ENCODE results near the gene TNNT1. TPM values are rescaled to one million over a fixed set of nuclear protein-coding genes. Genes with fewer than 3 reads are reported as not detected.

The TNNT1 gene
- polyA plus RNA-seq, 1 of the 3 experiments (the other 2 are of a cell fraction): 39.5 TPM

- TF ChIP-seq, protein P1, sequence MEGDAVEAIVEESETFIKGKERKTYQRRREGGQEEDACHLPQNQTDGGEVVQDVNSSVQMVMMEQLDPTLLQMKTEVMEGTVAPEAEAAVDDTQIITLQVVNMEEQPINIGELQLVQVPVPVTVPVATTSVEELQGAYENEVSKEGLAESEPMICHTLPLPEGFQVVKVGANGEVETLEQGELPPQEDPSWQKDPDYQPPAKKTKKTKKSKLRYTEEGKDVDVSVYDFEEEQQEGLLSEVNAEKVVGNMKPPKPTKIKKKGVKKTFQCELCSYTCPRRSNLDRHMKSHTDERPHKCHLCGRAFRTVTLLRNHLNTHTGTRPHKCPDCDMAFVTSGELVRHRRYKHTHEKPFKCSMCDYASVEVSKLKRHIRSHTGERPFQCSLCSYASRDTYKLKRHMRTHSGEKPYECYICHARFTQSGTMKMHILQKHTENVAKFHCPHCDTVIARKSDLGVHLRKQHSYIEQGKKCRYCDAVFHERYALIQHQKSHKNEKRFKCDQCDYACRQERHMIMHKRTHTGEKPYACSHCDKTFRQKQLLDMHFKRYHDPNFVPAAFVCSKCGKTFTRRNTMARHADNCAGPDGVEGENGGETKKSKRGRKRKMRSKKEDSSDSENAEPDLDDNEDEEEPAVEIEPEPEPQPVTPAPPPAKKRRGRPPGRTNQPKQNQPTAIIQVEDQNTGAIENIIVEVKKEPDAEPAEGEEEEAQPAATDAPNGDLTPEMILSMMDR (IDR thresholded peaks at IDR 0.05): peak; percentile 81
- TF ChIP-seq USF2 (IDR thresholded peaks at IDR 0.05; ENCODE audit: borderline replicate concordance, low read depth, low read length): no peak
- TF ChIP-seq NFIC (IDR thresholded peaks at IDR 0.05; ENCODE audit: borderline replicate concordance): no peak
- TF ChIP-seq MAX (IDR thresholded peaks at IDR 0.05; ENCODE audit: low read depth): no peak; the same call in 1 of the 2 replicates
- TF ChIP-seq SMC3 (IDR thresholded peaks at IDR 0.05; ENCODE audit: low read depth, low read length): no peak; the same call in 1 of the 2 replicates
- TF ChIP-seq ELF1 (IDR thresholded peaks at IDR 0.05): peak; percentile 25; the same call in 1 of the 2 replicates
- peak; percentile 46 for TF ChIP-seq CHD2 (IDR thresholded peaks at IDR 0.05; ENCODE audit: low read length, partially characterized antibody)
- no peak for TF ChIP-seq FOSL2 (IDR thresholded peaks at IDR 0.05; ENCODE audit: borderline replicate concordance, low read depth)
- 0 out of 2 replicates have a peak, but pooled peaks have one; percentile 7 for TF ChIP-seq RAD21 (IDR thresholded peaks at IDR 0.05; ENCODE audit: low read length)
- no peak for TF ChIP-seq MXI1 (IDR thresholded peaks at IDR 0.05; ENCODE audit: low read depth, low read length)
- TF ChIP-seq FOXJ3 (CRISPR knock-in tag; IDR thresholded peaks at IDR 0.05): no peak
- no peak for TF ChIP-seq RFX5 (IDR thresholded peaks at IDR 0.05; ENCODE audit: low read length)
- TF ChIP-seq FOXM1 (IDR thresholded peaks at IDR 0.05; ENCODE audit: low read depth): peak; percentile 72
- TF ChIP-seq EZH2phosphoT487 (IDR thresholded peaks at IDR 0.05; ENCODE audit: borderline replicate concordance, low read depth): no peak
- TF ChIP-seq TCF12 (IDR thresholded peaks at IDR 0.05): no peak
These were observed 17.0 kb upstream of the TNNT1 start (continued) for GRCh38 chr19:55165952-55166529.

- H2AFZ ChIP-seq (ENCODE audit: low read depth): no peak overlapping the region
- 22% methylated on average over 31 of the region's 61 CpGs for WGBS (ENCODE audit: low lambda C conversion rate)
- H3K79me2 ChIP-seq (ENCODE audit: insufficient read depth): no peaks in the 10 kb centered on the region
- CTCF ChIA-PET: interaction anchor here (0.6 to 3.8 kb wide), 9 partner anchors 16 to 471 kb away, joined by 3 to 116 read pairs (median 4); partner anchors contain the start of gene PPP1R12C
- no peaks in the 10 kb centered on the region for H3K36me3 ChIP-seq (replicated peaks in 1 of 2; ENCODE audit: control insufficient read depth in 1 of 2, insufficient read depth in 2 of 2, low read length in 1 of 2)
- no peak overlapping the region for H3K4me2 ChIP-seq
- H3K9me2 ChIP-seq: no peaks in the 10 kb centered on the region
- DNase-seq: no peak
- peaks cover 0 to 4% of the 10 kb centered on the region in 2 experiments; a peak in 1 of 4 replicates for H3K4me1 ChIP-seq (ENCODE audit: control insufficient read depth in 1 of 2, insufficient read depth in 2 of 2, low read depth in 1 of 2, low read length in 1 of 2)
- no peak overlapping the region for H3K4me3 ChIP-seq (ENCODE audit: low read depth in 2 of 2, low read length in 1 of 2)
- H3K9ac ChIP-seq: no peak overlapping the region
- peaks cover 21% of the 10 kb centered on the region for H3K27me3 ChIP-seq (ENCODE audit: insufficient read depth)
- POLR2A ChIA-PET: no interaction called here
- H3F3A ChIP-seq (replicated peaks; ENCODE audit: insufficient read depth): peaks cover 7% of the 10 kb centered on the region
- H3K27ac ChIP-seq (ENCODE audit: low read depth in 2 of 2, low read length in 1 of 2): no peak overlapping the region
- H3K9me3 ChIP-seq: no peaks in the 10 kb centered on the region
- H4K20me1 ChIP-seq (ENCODE audit: insufficient read depth): no peaks in the 10 kb centered on the region
- no peak for TF ChIP-seq GABPA (IDR thresholded peaks at IDR 0.05; ENCODE audit: low read depth)
- TF ChIP-seq RFX5 (IDR thresholded peaks at IDR 0.05; ENCODE audit: low read length): no peak
- TF ChIP-seq GATA2 (CRISPR knock-in tag; IDR thresholded peaks at IDR 0.05): no peak
- TF ChIP-seq, protein P2, sequence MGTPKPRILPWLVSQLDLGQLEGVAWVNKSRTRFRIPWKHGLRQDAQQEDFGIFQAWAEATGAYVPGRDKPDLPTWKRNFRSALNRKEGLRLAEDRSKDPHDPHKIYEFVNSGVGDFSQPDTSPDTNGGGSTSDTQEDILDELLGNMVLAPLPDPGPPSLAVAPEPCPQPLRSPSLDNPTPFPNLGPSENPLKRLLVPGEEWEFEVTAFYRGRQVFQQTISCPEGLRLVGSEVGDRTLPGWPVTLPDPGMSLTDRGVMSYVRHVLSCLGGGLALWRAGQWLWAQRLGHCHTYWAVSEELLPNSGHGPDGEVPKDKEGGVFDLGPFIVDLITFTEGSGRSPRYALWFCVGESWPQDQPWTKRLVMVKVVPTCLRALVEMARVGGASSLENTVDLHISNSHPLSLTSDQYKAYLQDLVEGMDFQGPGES (IDR thresholded peaks at IDR 0.05; ENCODE audit: low read depth, low read length): no peak
- no peak for TF ChIP-seq USF1 (IDR thresholded peaks at IDR 0.05; ENCODE audit: borderline replicate concordance, low read depth)
- TF ChIP-seq FOXM1 (IDR thresholded peaks at IDR 0.05; ENCODE audit: low read depth): no peak
- TF ChIP-seq POLR2AphosphoS5 (IDR thresholded peaks at IDR 0.05; ENCODE audit: low read depth, low read length): no peak
- no peak for TF ChIP-seq YY1 (IDR thresholded peaks at IDR 0.05; ENCODE audit: low read depth)
- no peak for TF ChIP-seq EZH2phosphoT487 (IDR thresholded peaks at IDR 0.05; ENCODE audit: borderline replicate concordance, low read depth)
- no peak for TF ChIP-seq RCOR1 (IDR thresholded peaks at IDR 0.05; ENCODE audit: low read length)
- TF ChIP-seq SMC3 (IDR thresholded peaks at IDR 0.05; ENCODE audit: low read depth, low read length): no peak
- TF ChIP-seq MXI1 (IDR thresholded peaks at IDR 0.05; ENCODE audit: low read depth, low read length): no peak
- no peak for TF ChIP-seq NFIC (IDR thresholded peaks at IDR 0.05; ENCODE audit: borderline replicate concordance)
- no peak for TF ChIP-seq FOXJ3 (CRISPR knock-in tag; IDR thresholded peaks at IDR 0.05)
- TF ChIP-seq USF2 (IDR thresholded peaks at IDR 0.05; ENCODE audit: borderline replicate concordance, low read depth, low read length): no peak
- TF ChIP-seq TAF1 (IDR thresholded peaks at IDR 0.05; ENCODE audit: borderline replicate concordance, low read depth, low read length): no peak
- no peak for TF ChIP-seq EP300 (IDR thresholded peaks at IDR 0.05; ENCODE audit: borderline replicate concordance in 1 of 2, low read depth in 1 of 2, low read length in 1 of 2)
These were observed 12.7 kb upstream of the TNNT1 start for GRCh38 chr19:55161571-55162322.
